Measurements from ENCODE around the gene C2orf92.
"Not testable (repeated sequence)": the region's sequence is repeated elsewhere in the genome, so short reads cannot be mapped to it uniquely, and the experiment has no call there.

DNA sequence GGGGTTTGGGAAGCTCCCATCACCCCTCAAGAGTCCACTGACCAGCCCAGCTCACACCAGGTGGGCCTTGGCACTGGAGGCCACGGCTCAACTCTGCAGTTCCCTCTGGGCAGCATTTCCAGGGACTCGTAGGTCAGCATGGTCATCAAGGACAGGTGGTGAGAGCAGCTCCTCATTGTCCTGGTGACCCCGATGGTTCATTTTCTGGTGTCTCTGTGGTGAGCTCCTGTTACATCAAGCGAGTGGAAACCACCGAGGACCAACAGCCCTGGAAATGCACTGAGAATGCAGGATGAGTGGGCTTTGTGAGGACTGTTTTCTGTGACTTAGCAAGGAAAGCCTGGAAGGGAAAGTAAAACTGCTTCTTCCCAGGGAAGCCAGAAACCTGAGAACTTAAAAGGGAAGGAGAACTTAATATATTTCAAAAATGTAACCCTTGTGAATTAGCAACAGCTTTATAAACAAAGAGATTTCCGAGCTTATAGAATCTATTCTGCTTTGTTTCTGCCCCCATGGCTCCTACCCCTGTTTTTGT is 3.2 kb downstream of the C2orf92 start:
- not testable (repeated sequence) for TF ChIP-seq ZNF341 (tag by site-specific recombination; IDR thresholded peaks at IDR 0.05; ENCODE audit: low read depth); CTCF (tag by site-specific recombination; IDR thresholded peaks at IDR 0.05); ZNF426 (tag by site-specific recombination; IDR thresholded peaks at IDR 0.05); OVOL3 (tag by site-specific recombination; IDR thresholded peaks at IDR 0.05)
- TF ChIP-seq, protein P1, sequence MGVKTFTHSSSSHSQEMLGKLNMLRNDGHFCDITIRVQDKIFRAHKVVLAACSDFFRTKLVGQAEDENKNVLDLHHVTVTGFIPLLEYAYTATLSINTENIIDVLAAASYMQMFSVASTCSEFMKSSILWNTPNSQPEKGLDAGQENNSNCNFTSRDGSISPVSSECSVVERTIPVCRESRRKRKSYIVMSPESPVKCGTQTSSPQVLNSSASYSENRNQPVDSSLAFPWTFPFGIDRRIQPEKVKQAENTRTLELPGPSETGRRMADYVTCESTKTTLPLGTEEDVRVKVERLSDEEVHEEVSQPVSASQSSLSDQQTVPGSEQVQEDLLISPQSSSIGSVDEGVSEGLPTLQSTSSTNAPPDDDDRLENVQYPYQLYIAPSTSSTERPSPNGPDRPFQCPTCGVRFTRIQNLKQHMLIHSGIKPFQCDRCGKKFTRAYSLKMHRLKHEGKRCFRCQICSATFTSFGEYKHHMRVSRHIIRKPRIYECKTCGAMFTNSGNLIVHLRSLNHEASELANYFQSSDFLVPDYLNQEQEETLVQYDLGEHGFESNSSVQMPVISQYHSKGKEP (tag by site-specific recombination; IDR thresholded peaks at IDR 0.05), result not testable (repeated sequence)
